Keratinocyte (primary cell): Measurements from ENCODE around the gene MARCHF10. TPM values are rescaled to one million over a fixed set of nuclear protein-coding genes. Genes with fewer than 3 reads are reported as not detected.

Experiments used
- DNase-seq: peaks from one replicate; pipeline ENCODE4 v3.0.0-alpha.2; 2011; ENCODE audit warnings: low read depth, missing footprints, low spot score
- FAIRE-seq: peaks from 2 replicates; lab custom pipeline; 2011; peaks lifted over from hg19 to GRCh38; lab: Jason Lieb, UNC
- H2AFZ ChIP-seq: 2 replicates; pipeline ENCODE4 v1.6.0; 2012; ENCODE audit warnings: low read length, control low read depth, inconsistent platforms; ENCODE audit not compliant: control insufficient read depth
- H3K27ac ChIP-seq: 2 replicates; pipeline ENCODE4 v1.5.1; 2011; ENCODE audit warnings: low read length; ENCODE audit not compliant: control insufficient read depth, insufficient read depth
- H3K27me3 ChIP-seq: 3 replicates; pipeline ENCODE4 v1.6.0; 2011; ENCODE audit warnings: low read length; ENCODE audit not compliant: control insufficient read depth, insufficient read depth; ENCODE audit errors: extremely low read depth
- H3K36me3 ChIP-seq, 2 experiments: 2 replicates in 1 of 2; 3 replicates in 1 of 2; pipeline ENCODE4 v1.5.1; 2011; ENCODE audit warnings: low read length in 2 of 2, mild to moderate bottlenecking in 1 of 2; ENCODE audit not compliant: control insufficient read depth in 2 of 2, insufficient read depth in 2 of 2; ENCODE audit errors: extremely low read depth in 1 of 2
- H3K4me1 ChIP-seq: 3 replicates; pipeline ENCODE4 v1.5.1; 2011; ENCODE audit warnings: low read length; ENCODE audit not compliant: control insufficient read depth, insufficient read depth; ENCODE audit errors: extremely low read depth
- H3K4me2 ChIP-seq: 3 replicates; pipeline ENCODE4 v1.6.0; 2011; ENCODE audit warnings: low read depth, low read length; ENCODE audit not compliant: control insufficient read depth, insufficient read depth; ENCODE audit errors: extremely low read depth
- H3K4me3 ChIP-seq, 3 experiments: fragments of 200-600 bp in 1 of 3; sonication (generic) in 1 of 3; 2 replicates in 2 of 3; 3 replicates in 1 of 3; pipeline ENCODE4 v1.5.1; 2011 to 2016; ENCODE audit warnings: low read length in 3 of 3, mild to moderate bottlenecking in 3 of 3, control low read depth in 2 of 3, inconsistent platforms in 1 of 3, low read depth in 1 of 3, mixed read lengths in 1 of 3, mixed run types in 1 of 3, moderate library complexity in 1 of 3; ENCODE audit not compliant: control insufficient read depth in 2 of 3, insufficient read depth in 2 of 3; ENCODE audit errors: extremely low read depth in 1 of 3
- H3K79me2 ChIP-seq: 2 replicates; pipeline ENCODE4 v1.6.0; 2012; ENCODE audit warnings: low read length; ENCODE audit not compliant: control insufficient read depth, insufficient read depth
- H3K9ac ChIP-seq: 3 replicates; pipeline ENCODE4 v1.6.0; 2011; ENCODE audit warnings: low read length; ENCODE audit not compliant: control insufficient read depth, insufficient read depth; ENCODE audit errors: extremely low read depth
- H3K9me1 ChIP-seq: 3 replicates; pipeline ENCODE4 v1.6.0; 2011; ENCODE audit warnings: low read length; ENCODE audit not compliant: control insufficient read depth, insufficient read depth; ENCODE audit errors: extremely low read depth
- H3K9me3 ChIP-seq: 2 replicates; pipeline ENCODE4 v1.5.1; 2012; ENCODE audit warnings: low read depth, low read length; ENCODE audit not compliant: control insufficient read depth
- H4K20me1 ChIP-seq: 3 replicates; pipeline ENCODE4 v1.6.0; 2011; ENCODE audit warnings: low read length; ENCODE audit not compliant: control insufficient read depth, insufficient read depth; ENCODE audit errors: extremely low read depth
- EZH2 ChIP-seq: IDR thresholded peaks from one replicate; pipeline ENCODE4 v1.6.1; 2012; ENCODE audit warnings: inconsistent platforms, mild to moderate bottlenecking, low read length, moderate library complexity
- dilution Hi-C: fragments of 300-500 bp; cut with MboI; formaldehyde crosslinking; loops from one replicate; pipeline ENCODE4 v1.7.0; 2020; ENCODE audit warnings: low sequenced_read_pairs; ENCODE audit not compliant: extremely low pct_ligation_motif_present
- polyA plus RNA-seq, 5 experiments: library from polyadenylated mRNA; depleted of rRNA in 3 of 5; stranded (reverse) in 3 of 5; stranded (forward) in 1 of 5; unstranded in 1 of 5; fragments of >200 nt; gene quantifications; 1 replicate in 1 of 5; 2 replicates in 3 of 5; 3 replicates in 1 of 5; pipeline versions ENCODE4 v1.2.1 to v1.2.3, GENCODE V29; 2011 to 2012; ENCODE audit warnings: missing spikeins in 2 of 5, low read depth in 1 of 5, low replicate concordance in 1 of 5
- TF ChIP-seq, protein P1 (sequence below), 3 experiments: IDR thresholded peaks in 1 of 3; conservative IDR thresholded peaks in 1 of 3; optimal IDR thresholded peaks in 1 of 3; 2 replicates in 2 of 3; 3 replicates in 1 of 3; pipeline versions ENCODE3 to v1.5.1; 2011; ENCODE audit warnings: low read length in 3 of 3, mild to moderate bottlenecking in 3 of 3, moderate library complexity in 2 of 3, control low read depth in 1 of 3, inconsistent platforms in 1 of 3; ENCODE audit not compliant: insufficient read depth in 2 of 3; ENCODE audit errors: extremely low read depth in 1 of 3

MARCHF10 gene
- polyA plus RNA-seq, 1 donor (not counting 4 experiments of a cell fraction or from before 2014, with no cell fraction given), result not detected

DNA sequence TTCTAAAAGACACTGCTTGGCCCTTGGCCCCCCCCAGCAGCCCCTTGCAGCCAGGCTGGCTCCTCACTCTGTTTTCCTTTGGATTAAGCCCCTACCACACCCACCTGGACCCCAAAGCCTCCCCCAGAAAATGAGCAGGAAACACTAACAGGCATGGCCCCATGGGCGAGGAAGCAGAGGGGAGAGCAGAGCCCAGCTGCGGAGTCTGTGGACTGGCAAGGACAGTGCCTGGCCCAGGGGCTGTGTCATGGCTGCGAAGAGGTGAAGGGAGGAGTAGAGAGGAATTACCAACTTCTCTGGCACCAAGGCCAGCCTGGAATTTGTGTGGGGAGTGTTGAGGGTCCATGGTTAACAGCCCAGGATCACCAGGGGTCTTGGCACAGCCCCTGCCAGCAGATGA is 133.3 kb downstream of the MARCHF10 start:
- FAIRE-seq (no peak), DNase-seq (no peak)
- H3K27ac ChIP-seq, result no peak overlapping the region
- H3K9ac ChIP-seq, result no peak overlapping the region
- no peak overlapping the region for H3K4me3 ChIP-seq
- H2AFZ ChIP-seq, result no peak overlapping the region
- H3K4me2 ChIP-seq, result no peak overlapping the region
- peaks cover 24% of the 10 kb centered on the region for H3K4me1 ChIP-seq
- no peaks in the 10 kb centered on the region for H3K27me3 ChIP-seq
- no peaks in the 10 kb centered on the region for H3K9me3 ChIP-seq
- dilution Hi-C loops, result no loop called here
- H3K9me1 ChIP-seq, result peaks cover 4% of the 10 kb centered on the region
- no peaks in the 10 kb centered on the region for H3K79me2 ChIP-seq
- H4K20me1 ChIP-seq, result no peaks in the 10 kb centered on the region
- TF ChIP-seq EZH2, result no peak
- TF ChIP-seq, protein P1, sequence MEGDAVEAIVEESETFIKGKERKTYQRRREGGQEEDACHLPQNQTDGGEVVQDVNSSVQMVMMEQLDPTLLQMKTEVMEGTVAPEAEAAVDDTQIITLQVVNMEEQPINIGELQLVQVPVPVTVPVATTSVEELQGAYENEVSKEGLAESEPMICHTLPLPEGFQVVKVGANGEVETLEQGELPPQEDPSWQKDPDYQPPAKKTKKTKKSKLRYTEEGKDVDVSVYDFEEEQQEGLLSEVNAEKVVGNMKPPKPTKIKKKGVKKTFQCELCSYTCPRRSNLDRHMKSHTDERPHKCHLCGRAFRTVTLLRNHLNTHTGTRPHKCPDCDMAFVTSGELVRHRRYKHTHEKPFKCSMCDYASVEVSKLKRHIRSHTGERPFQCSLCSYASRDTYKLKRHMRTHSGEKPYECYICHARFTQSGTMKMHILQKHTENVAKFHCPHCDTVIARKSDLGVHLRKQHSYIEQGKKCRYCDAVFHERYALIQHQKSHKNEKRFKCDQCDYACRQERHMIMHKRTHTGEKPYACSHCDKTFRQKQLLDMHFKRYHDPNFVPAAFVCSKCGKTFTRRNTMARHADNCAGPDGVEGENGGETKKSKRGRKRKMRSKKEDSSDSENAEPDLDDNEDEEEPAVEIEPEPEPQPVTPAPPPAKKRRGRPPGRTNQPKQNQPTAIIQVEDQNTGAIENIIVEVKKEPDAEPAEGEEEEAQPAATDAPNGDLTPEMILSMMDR (optimal IDR thresholded peaks at IDR 0.05 in 1 of 3, IDR thresholded peaks at IDR 0.05 in 1 of 3, conservative IDR thresholded peaks at IDR 0.05 in 1 of 3; ENCODE audit: extremely low read depth in 1 of 3, insufficient read depth in 2 of 3, low read length in 3 of 3), result no peak
- H3K36me3 ChIP-seq, result peaks cover 11 to 15% of the 10 kb centered on the region in 2 experiments

DNA sequence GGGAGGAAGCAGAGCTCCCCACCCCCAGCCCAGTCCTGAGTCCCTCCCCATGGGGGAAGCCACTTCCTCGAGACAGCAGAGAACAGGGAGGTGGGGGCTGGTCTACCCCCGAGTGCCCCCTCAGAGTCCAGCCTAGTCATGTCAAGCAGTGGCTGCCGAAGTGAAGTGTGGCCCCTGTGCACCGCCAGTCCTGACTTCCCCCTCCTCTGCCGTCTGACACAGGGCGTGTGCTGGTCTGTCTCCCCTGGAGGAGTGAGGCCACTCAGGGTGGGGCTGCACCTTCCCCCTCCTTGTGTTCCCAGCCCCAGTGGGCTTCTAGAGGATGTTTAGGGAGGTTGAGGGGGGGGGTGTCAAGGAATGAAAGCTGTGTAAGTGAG is 133.8 kb downstream of the MARCHF10 start:
- Histone ChIP-seq H2AFZ (no peak overlapping the region), H3K9ac (no peak overlapping the region), H3K27me3 (no peaks in the 10 kb centered on the region), H3K4me3 (no peak overlapping the region), H3K9me3 (no peaks in the 10 kb centered on the region), H4K20me1 (no peaks in the 10 kb centered on the region), H3K36me3 (peaks cover 9 to 15% of the 10 kb centered on the region in 2 experiments), H3K4me1 (peaks cover 28% of the 10 kb centered on the region), H3K4me2 (no peak overlapping the region), H3K27ac (no peak overlapping the region), H3K79me2 (no peaks in the 10 kb centered on the region), H3K9me1 (peaks cover 1% of the 10 kb centered on the region)
- FAIRE-seq (no peak), DNase-seq (no peak)
- TF ChIP-seq, protein P1 (optimal IDR thresholded peaks at IDR 0.05 in 1 of 3, IDR thresholded peaks at IDR 0.05 in 1 of 3, conservative IDR thresholded peaks at IDR 0.05 in 1 of 3; ENCODE audit: extremely low read depth in 1 of 3, insufficient read depth in 2 of 3, low read length in 3 of 3), result no peak
- TF ChIP-seq EZH2, result no peak
- dilution Hi-C loops, result no loop called here
